K562 treated with DMSO at 1 percent for 24 hours (cell line): ENCODE results near the gene HAND2. TPM values are rescaled to one million over a fixed set of nuclear protein-coding genes. Genes with fewer than 3 reads are reported as not detected.

ENCODE experiments used
- total RNA-seq: library from RNA; unstranded; fragments of 300-600 nt; gene quantifications from 2 replicates; pipeline ENCODE4 v1.2.3, GENCODE V29; 2022; ENCODE audit warnings: low read depth; ENCODE audit not compliant: insufficient read depth

HAND2 gene
- total RNA-seq: 3.0 and 3.9 TPM in 2 replicates

GRCh38 chr4:173529477-173530325, at the start of gene HAND2:
HAND2 (minus strand) TSS chr4:173530229; CDS start chr4:173529289, 940 bp downstream.

Other genes starting within 250 kb of the HAND2 start
- gene HMGB2, start 195.9 kb downstream of the HAND2 start, total RNA-seq: 389 and 424 TPM in 2 replicates
- 52.2 and 56.6 TPM in 2 replicates for gene SAP30, start 159.3 kb downstream of the HAND2 start, total RNA-seq
- not detected in 2 replicates for gene SCRG1, start 131.1 kb downstream of the HAND2 start, total RNA-seq